HCT116 (cell line): ENCODE results near the gene STXBP5. TPM values are rescaled to one million over a fixed set of nuclear protein-coding genes. Genes with fewer than 3 reads are reported as not detected.

Source experiments
- ATAC-seq: fragments of 200-7000 bp; cut with Tn5 transposase; 2 replicates; pipeline ENCODE4 v1.9.1; 2020; ENCODE audit warnings: mild to moderate bottlenecking, moderate library complexity
- BruUV-seq: library from RNA; stranded (reverse); fragments of 400-500 nt; replicated peaks from 2 replicates; lab custom pipeline; 2021; lab: Mats Ljungman, UMichigan
- CTCF ChIA-PET: fragments of 300-600 bp; sonication (Branson Sonifier 250); formaldehyde crosslinking; loops from one replicate; lab custom pipeline; 2021; ENCODE audit warnings: antibody characterized with exemption; lab: Charles Lee
- POLR2A ChIA-PET: fragments of 300-600, 350-600 bp; sonication (Branson Sonifier 250); formaldehyde crosslinking; loops from one replicate; lab custom pipeline; 2021; ENCODE audit warnings: antibody characterized with exemption; lab: Charles Lee
- RAD21 ChIA-PET, 2 experiments: fragments of 300-600 bp; sonication (Branson Sonifier 250); formaldehyde crosslinking; loops; one replicate each; lab custom pipeline; 2023; ENCODE audit warnings: low total read pairs in 2 of 2; ENCODE audit not compliant: uncharacterized antibody in 2 of 2, unreplicated experiment in 2 of 2, low non-redundant PET in 1 of 2; lab: Charles Lee
- DNase-seq: peaks from one replicate; pipeline ENCODE4 v3.0.0-alpha.2; 2010; ENCODE audit warnings: low read depth, low spot score
- H2AFZ ChIP-seq: fragments of 200-600 bp; shearing (Covaris generic), sonication (generic); 2 replicates; pipeline ENCODE4 v1.6.1; 2017; ENCODE audit warnings: low read depth, mixed run types, mixed read lengths, antibody characterized with exemption, low read length; ENCODE audit not compliant: poor library complexity, severe bottlenecking
- H3K27ac ChIP-seq: 2 replicates; pipeline ENCODE4 v1.5.1; 2012; ENCODE audit warnings: low read depth, low read length
- H3K27me3 ChIP-seq: fragments of 200-600 bp; sonication (generic); 2 replicates; pipeline ENCODE4 v1.6.1; 2016; ENCODE audit warnings: mixed run types, low read length, mixed read lengths; ENCODE audit not compliant: insufficient read depth
- H3K36me3 ChIP-seq, 2 experiments: fragments of 200-500 bp in 1 of 2; fragments of 200-600 bp in 1 of 2; sonication (Bioruptor generic) in 1 of 2; sonication (generic) in 1 of 2; 2 replicates each; pipeline versions ENCODE4 v1.5.1 to v1.6.1; 2014 to 2016; ENCODE audit warnings: low read length in 2 of 2, inconsistent platforms in 1 of 2, mixed read lengths in 1 of 2, mixed run types in 1 of 2; ENCODE audit not compliant: insufficient read depth in 2 of 2, control insufficient read depth in 1 of 2
- H3K4me1 ChIP-seq, 2 experiments: fragments of 200-600 bp in 1 of 2; sonication (generic) in 1 of 2; 2 replicates each; pipeline versions ENCODE4 v1.5.1 to v1.6.1; 2012 to 2017; ENCODE audit warnings: low read length in 2 of 2, inconsistent platforms in 1 of 2, mild to moderate bottlenecking in 1 of 2, mixed read lengths in 1 of 2, mixed run types in 1 of 2, moderate library complexity in 1 of 2; ENCODE audit not compliant: insufficient read depth in 2 of 2, control insufficient read depth in 1 of 2
- H3K4me2 ChIP-seq: fragments of 200-600 bp; sonication (generic); 2 replicates; pipeline ENCODE4 v1.6.1; 2017; ENCODE audit warnings: mixed run types, low read length, mixed read lengths
- H3K4me3 ChIP-seq, 2 experiments: fragments of 200-600 bp in 1 of 2; sonication (generic) in 1 of 2; replicated peaks in 1 of 2; 2 replicates each; pipeline ENCODE4 v1.5.1; 2011 to 2016; ENCODE audit warnings: low read length in 2 of 2, control low read depth in 1 of 2, low read depth in 1 of 2, mild to moderate bottlenecking in 1 of 2, mixed read lengths in 1 of 2, mixed run types in 1 of 2
- H3K79me2 ChIP-seq: fragments of 200-600 bp; sonication (generic); 2 replicates; pipeline ENCODE4 v1.6.1; 2017; ENCODE audit warnings: mild to moderate bottlenecking, mixed run types, low read length, moderate library complexity, mixed read lengths; ENCODE audit not compliant: insufficient read depth
- H3K9ac ChIP-seq: fragments of 200-600 bp; sonication (generic); 2 replicates; pipeline ENCODE4 v1.6.1; 2016; ENCODE audit warnings: low read length, mixed read lengths
- H3K9me2 ChIP-seq: fragments of 200-600 bp; sonication (generic), shearing (Covaris generic); 2 replicates; pipeline ENCODE4 v1.6.1; 2017; ENCODE audit warnings: mixed run types, mild to moderate bottlenecking, moderate library complexity; ENCODE audit not compliant: insufficient read depth
- H3K9me3 ChIP-seq, 2 experiments: fragments of 200-500 bp in 1 of 2; fragments of 200-600 bp in 1 of 2; sonication (Bioruptor generic) in 1 of 2; sonication (generic) in 1 of 2; 2 replicates each; pipeline ENCODE4 v1.6.1; 2014 to 2017; ENCODE audit warnings: low read length in 2 of 2, mixed read lengths in 2 of 2, inconsistent platforms in 1 of 2, low read depth in 1 of 2, mild to moderate bottlenecking in 1 of 2, mixed run types in 1 of 2, moderate library complexity in 1 of 2; ENCODE audit not compliant: control insufficient read depth in 1 of 2, insufficient read depth in 1 of 2
- H4K20me1 ChIP-seq: fragments of 200-600 bp; sonication (generic), shearing (Covaris generic); 2 replicates; pipeline ENCODE4 v1.6.1; 2017; ENCODE audit warnings: mixed run types, mild to moderate bottlenecking, moderate library complexity; ENCODE audit not compliant: insufficient read depth
- CEBPB ChIP-seq: IDR thresholded peaks from 2 replicates; pipeline ENCODE4 v1.6.1; 2012; ENCODE audit warnings: low read depth
- ELF1 ChIP-seq: IDR thresholded peaks from 2 replicates; pipeline ENCODE4 v1.6.1; 2012; ENCODE audit warnings: low read depth, borderline replicate concordance
- EZH2 ChIP-seq: fragments of 200-600 bp; sonication (generic); IDR thresholded peaks from 2 replicates; pipeline ENCODE4 v1.6.1; 2017; ENCODE audit warnings: antibody characterized with exemption, mixed run types
- FOSL1 ChIP-seq: IDR thresholded peaks from 2 replicates; pipeline ENCODE4 v1.6.1; 2012; ENCODE audit warnings: low read depth
- POLR2A ChIP-seq: IDR thresholded peaks from 2 replicates; pipeline ENCODE4 v1.7.0; 2011; ENCODE audit warnings: borderline replicate concordance; ENCODE audit not compliant: insufficient read depth, insufficient read length; ENCODE audit errors: extremely low read depth
- POLR2AphosphoS5 ChIP-seq: IDR thresholded peaks from 2 replicates; pipeline ENCODE4 v1.6.1; 2011; ENCODE audit warnings: mild to moderate bottlenecking, low read depth, low read length, moderate library complexity
- RAD21 ChIP-seq: IDR thresholded peaks from 2 replicates; pipeline ENCODE4 v1.6.1; 2012; ENCODE audit warnings: low read depth, mild to moderate bottlenecking
- SIN3A ChIP-seq: IDR thresholded peaks from 2 replicates; pipeline ENCODE4 v1.6.1; 2012; ENCODE audit warnings: low read depth
- SRF ChIP-seq: IDR thresholded peaks from 2 replicates; pipeline ENCODE4 v1.6.1; 2012; ENCODE audit warnings: low read depth
- TCF7L2 ChIP-seq: IDR thresholded peaks from 2 replicates; pipeline ENCODE4 v1.7.0; 2011; ENCODE audit warnings: borderline replicate concordance, inconsistent platforms; ENCODE audit not compliant: insufficient read depth, insufficient read length; ENCODE audit errors: extremely low read depth
- YY1 ChIP-seq: IDR thresholded peaks from 2 replicates; pipeline ENCODE4 v1.6.1; 2011; ENCODE audit warnings: low read length, low read depth, moderate library complexity, mild to moderate bottlenecking; ENCODE audit not compliant: insufficient replicate concordance; ENCODE audit errors: extremely low read depth
- intact Hi-C: fragments of 100-400 bp; cut with micrococcal nuclease; formaldehyde crosslinking; loops from 2 replicates; pipeline ENCODE4 v1.10.0; 2022
- total RNA-seq: library from RNA; stranded (reverse); gene quantifications from one replicate; pipeline ENCODE4 v1.2.1, GENCODE V29; 2021; ENCODE audit not compliant: unreplicated experiment
- TF ChIP-seq, protein P1 (sequence below): IDR thresholded peaks from 2 replicates; pipeline ENCODE4 v1.6.1; 2012
- TF ChIP-seq, protein P2 (sequence below): IDR thresholded peaks from 2 replicates; pipeline ENCODE4 v1.6.1; 2011; ENCODE audit warnings: mild to moderate bottlenecking, low read length, moderate library complexity; ENCODE audit not compliant: insufficient replicate concordance; ENCODE audit errors: extremely low read depth
- TF ChIP-seq, protein P3 (sequence below): IDR thresholded peaks from 2 replicates; pipeline ENCODE4 v1.6.1; 2012; ENCODE audit warnings: low read depth
- TF ChIP-seq, protein P4 (sequence below), 3 experiments: fragments of 200-600 bp in 1 of 3; sonication (generic) in 1 of 3; IDR thresholded peaks in 2 of 3; conservative IDR thresholded peaks in 1 of 3; 2 replicates each; pipeline ENCODE4 v1.5.1; 2012 to 2017; ENCODE audit warnings: low read depth in 2 of 3, low read length in 2 of 3, antibody characterized with exemption in 1 of 3, borderline replicate concordance in 1 of 3, control low read depth in 1 of 3, mild to moderate bottlenecking in 1 of 3, mixed read lengths in 1 of 3, mixed run types in 1 of 3, moderate library complexity in 1 of 3; ENCODE audit not compliant: insufficient read depth in 1 of 3
- TF ChIP-seq, protein P5 (sequence below): IDR thresholded peaks from 2 replicates; pipeline ENCODE4 v1.6.1; 2012

STXBP5 gene
- total RNA-seq, 1 experiment from 2014 or later: 12.6 TPM

DNA sequence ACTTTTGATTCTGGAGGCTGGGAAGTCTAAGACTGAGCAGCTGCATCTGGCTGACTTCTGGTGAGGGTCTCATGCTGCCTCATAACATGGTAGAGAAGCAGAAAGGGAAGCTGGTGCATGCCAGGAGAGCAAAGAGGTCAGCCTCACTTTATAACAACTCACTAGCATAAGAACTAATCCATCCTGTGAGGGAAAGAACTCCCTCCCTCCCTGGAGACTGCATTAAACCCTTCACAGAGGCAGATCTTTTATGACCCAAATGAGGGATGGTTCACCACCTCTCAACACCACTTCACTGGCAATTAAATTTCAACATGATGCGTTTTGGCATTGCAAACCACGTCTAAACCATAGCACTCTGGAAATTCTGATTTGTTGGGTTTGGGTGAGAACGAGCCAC, 33.9 kb downstream of the STXBP5 start:
- Histone ChIP-seq H3K4me1 (no peaks in the 10 kb centered on the region), H3K9ac (no peak overlapping the region), H3K9me2 (no peaks in the 10 kb centered on the region), H3K27ac (no peak overlapping the region), H3K9me3 (no peaks in the 10 kb centered on the region), H3K36me3 (no peaks in the 10 kb centered on the region), H4K20me1 (no peaks in the 10 kb centered on the region), H3K79me2 (no peaks in the 10 kb centered on the region), H2AFZ (no peak overlapping the region), H3K27me3 (no peaks in the 10 kb centered on the region), H3K4me3 (no peak overlapping the region), H3K4me2 (no peak overlapping the region)
- POLR2A ChIA-PET: no interaction called here
- no TSS peak for BruUV-seq
- ATAC-seq (no peak), DNase-seq (no peak)
- RAD21 ChIA-PET: no interaction called here
- CTCF ChIA-PET: no interaction called here
- TF ChIP-seq TCF7L2 (no peak), POLR2AphosphoS5 (no peak), CEBPB (no peak), ELF1 (no peak), POLR2A (no peak), FOSL1 (no peak), YY1 (no peak), RAD21 (no peak), EZH2 (no peak), SIN3A (no peak), SRF (no peak)
- TF ChIP-seq, protein P1, sequence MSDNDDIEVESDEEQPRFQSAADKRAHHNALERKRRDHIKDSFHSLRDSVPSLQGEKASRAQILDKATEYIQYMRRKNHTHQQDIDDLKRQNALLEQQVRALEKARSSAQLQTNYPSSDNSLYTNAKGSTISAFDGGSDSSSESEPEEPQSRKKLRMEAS: no peak
- TF ChIP-seq, protein P2, sequence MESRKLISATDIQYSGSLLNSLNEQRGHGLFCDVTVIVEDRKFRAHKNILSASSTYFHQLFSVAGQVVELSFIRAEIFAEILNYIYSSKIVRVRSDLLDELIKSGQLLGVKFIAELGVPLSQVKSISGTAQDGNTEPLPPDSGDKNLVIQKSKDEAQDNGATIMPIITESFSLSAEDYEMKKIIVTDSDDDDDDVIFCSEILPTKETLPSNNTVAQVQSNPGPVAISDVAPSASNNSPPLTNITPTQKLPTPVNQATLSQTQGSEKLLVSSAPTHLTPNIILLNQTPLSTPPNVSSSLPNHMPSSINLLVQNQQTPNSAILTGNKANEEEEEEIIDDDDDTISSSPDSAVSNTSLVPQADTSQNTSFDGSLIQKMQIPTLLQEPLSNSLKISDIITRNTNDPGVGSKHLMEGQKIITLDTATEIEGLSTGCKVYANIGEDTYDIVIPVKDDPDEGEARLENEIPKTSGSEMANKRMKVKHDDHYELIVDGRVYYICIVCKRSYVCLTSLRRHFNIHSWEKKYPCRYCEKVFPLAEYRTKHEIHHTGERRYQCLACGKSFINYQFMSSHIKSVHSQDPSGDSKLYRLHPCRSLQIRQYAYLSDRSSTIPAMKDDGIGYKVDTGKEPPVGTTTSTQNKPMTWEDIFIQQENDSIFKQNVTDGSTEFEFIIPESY: no peak
- TF ChIP-seq, protein P3, sequence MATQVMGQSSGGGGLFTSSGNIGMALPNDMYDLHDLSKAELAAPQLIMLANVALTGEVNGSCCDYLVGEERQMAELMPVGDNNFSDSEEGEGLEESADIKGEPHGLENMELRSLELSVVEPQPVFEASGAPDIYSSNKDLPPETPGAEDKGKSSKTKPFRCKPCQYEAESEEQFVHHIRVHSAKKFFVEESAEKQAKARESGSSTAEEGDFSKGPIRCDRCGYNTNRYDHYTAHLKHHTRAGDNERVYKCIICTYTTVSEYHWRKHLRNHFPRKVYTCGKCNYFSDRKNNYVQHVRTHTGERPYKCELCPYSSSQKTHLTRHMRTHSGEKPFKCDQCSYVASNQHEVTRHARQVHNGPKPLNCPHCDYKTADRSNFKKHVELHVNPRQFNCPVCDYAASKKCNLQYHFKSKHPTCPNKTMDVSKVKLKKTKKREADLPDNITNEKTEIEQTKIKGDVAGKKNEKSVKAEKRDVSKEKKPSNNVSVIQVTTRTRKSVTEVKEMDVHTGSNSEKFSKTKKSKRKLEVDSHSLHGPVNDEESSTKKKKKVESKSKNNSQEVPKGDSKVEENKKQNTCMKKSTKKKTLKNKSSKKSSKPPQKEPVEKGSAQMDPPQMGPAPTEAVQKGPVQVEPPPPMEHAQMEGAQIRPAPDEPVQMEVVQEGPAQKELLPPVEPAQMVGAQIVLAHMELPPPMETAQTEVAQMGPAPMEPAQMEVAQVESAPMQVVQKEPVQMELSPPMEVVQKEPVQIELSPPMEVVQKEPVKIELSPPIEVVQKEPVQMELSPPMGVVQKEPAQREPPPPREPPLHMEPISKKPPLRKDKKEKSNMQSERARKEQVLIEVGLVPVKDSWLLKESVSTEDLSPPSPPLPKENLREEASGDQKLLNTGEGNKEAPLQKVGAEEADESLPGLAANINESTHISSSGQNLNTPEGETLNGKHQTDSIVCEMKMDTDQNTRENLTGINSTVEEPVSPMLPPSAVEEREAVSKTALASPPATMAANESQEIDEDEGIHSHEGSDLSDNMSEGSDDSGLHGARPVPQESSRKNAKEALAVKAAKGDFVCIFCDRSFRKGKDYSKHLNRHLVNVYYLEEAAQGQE: no peak
- TF ChIP-seq, protein P4, sequence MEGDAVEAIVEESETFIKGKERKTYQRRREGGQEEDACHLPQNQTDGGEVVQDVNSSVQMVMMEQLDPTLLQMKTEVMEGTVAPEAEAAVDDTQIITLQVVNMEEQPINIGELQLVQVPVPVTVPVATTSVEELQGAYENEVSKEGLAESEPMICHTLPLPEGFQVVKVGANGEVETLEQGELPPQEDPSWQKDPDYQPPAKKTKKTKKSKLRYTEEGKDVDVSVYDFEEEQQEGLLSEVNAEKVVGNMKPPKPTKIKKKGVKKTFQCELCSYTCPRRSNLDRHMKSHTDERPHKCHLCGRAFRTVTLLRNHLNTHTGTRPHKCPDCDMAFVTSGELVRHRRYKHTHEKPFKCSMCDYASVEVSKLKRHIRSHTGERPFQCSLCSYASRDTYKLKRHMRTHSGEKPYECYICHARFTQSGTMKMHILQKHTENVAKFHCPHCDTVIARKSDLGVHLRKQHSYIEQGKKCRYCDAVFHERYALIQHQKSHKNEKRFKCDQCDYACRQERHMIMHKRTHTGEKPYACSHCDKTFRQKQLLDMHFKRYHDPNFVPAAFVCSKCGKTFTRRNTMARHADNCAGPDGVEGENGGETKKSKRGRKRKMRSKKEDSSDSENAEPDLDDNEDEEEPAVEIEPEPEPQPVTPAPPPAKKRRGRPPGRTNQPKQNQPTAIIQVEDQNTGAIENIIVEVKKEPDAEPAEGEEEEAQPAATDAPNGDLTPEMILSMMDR (IDR thresholded peaks at IDR 0.05 in 2 of 3, conservative IDR thresholded peaks at IDR 0.05 in 1 of 3; ENCODE audit: borderline replicate concordance in 1 of 3, insufficient read depth in 1 of 3, low read depth in 2 of 3, low read length in 2 of 3): no peak
- TF ChIP-seq, protein P5, sequence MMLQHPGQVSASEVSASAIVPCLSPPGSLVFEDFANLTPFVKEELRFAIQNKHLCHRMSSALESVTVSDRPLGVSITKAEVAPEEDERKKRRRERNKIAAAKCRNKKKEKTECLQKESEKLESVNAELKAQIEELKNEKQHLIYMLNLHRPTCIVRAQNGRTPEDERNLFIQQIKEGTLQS: no peak
- intact Hi-C loops: no loop called here
